Esophagus squamous epithelium (tissue), 4 donors: Measurements from ENCODE around the gene KCNJ11.

ENCODE experiments used
- CTCF ChIP-seq, 6 experiments: fragments of 450-650 bp in 4 of 6; fragments of 200-600 bp in 2 of 6; sonication (generic) in 2 of 6; IDR thresholded peaks; one replicate each; pipeline ENCODE4 v1.5.1; 2016 to 2019; ENCODE audit warnings: antibody characterized with exemption in 6 of 6, mild to moderate bottlenecking in 4 of 6, moderate library complexity in 4 of 6
- POLR2A ChIP-seq, 4 donors: fragments of 450-650 bp; IDR thresholded peaks; one replicate each; pipeline ENCODE4 v1.6.1; 2017; ENCODE audit warnings: antibody characterized with exemption in 4 of 4, mild to moderate bottlenecking in 4 of 4, moderate library complexity in 3 of 4

GRCh38 chr11:17396598-17397310 is 8.3 kb upstream of the KCNJ11 start:
- TF ChIP-seq CTCF (IDR thresholded peaks at IDR 0.05) (no peak), POLR2A (IDR thresholded peaks at IDR 0.05) (no peak)
